ENCODE results near the gene TMEM52. TPM values are rescaled to one million over a fixed set of nuclear protein-coding genes. Genes with fewer than 3 reads are reported as not detected.

Gene TMEM52
- total RNA-seq = 1.9 TPM

GRCh38 chr1:1918901-1919303 is at the start of gene TMEM52:
TSS of gene TMEM52 (minus strand) at chr1:1919279. CDS start at chr1:1919265, 14 bp downstream.

DNA sequence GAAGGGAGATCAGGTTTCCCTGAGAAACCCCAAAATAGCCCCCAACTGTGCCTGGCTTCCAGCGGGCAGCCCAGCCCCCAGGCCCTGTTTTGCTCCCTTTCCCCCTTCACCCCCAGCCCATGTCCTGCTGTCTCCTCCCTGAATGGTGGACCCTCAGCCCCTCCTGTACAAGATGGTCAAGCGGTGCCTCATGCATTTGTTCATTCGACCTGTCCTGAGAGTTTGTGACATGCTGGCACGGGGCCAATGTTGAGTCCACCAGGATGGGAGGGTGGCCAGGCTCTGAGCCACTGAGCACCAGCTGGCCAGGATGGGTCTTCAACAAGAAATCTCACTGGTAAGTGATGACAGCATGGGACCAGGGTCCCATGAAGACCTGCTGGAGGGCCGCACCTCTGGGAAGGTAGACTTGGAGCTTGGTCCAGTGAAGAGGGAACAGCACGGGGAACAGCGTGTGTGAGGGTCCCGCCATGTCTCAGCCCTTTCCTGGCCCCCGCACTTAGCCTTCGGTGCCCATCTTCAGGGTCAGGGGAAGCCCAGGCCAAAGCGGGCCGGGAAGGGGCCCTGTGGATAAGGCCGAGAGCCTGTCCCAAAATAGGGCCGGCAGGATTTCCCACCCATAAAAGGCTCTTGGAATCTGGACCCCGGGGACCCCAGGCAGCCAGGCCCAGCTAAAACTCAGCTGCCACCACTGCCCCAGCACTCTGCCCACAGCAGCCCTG is 3.9 kb downstream of the TMEM52 start, which contains the start of gene CALML6:
Gene CALML6, plus strand, starts transcription at position 290 of the 722 bp plus-strand sequence. Its CDS starts 21 bp downstream, at position 311.

GRCh38 chr1:1890506-1891348 is 28.4 kb downstream of the TMEM52 start, which contains the start of gene GNB1:
TSS of gene GNB1 (minus strand) at chr1:1891087. CDS start at chr1:1825453, 65,634 bp downstream.

Other genes starting within 250 kb of the TMEM52 start
- gene SLC35E2B, start 226.5 kb downstream of the TMEM52 start, total RNA-seq = 81.3 TPM
- gene CDK11A, start 194.9 kb downstream of the TMEM52 start, total RNA-seq = 27.9 TPM
- gene NADK, start 140.8 kb downstream of the TMEM52 start, total RNA-seq = 37.2 TPM
- 253 TPM for gene GNB1, start 28.2 kb downstream of the TMEM52 start, total RNA-seq
- gene CALML6, start 4.0 kb downstream of the TMEM52 start, total RNA-seq = 1.8 TPM
- 0.27 TPM for gene CFAP74, start 84.5 kb upstream of the TMEM52 start, total RNA-seq
- 1.4 TPM for gene GABRD, start 100.1 kb upstream of the TMEM52 start, total RNA-seq
- 16.5 TPM for gene PRKCZ, start 131.1 kb upstream of the TMEM52 start, total RNA-seq